H1 (cell line): Measurements from ENCODE around the gene TDRD1. TPM values are rescaled to one million over a fixed set of nuclear protein-coding genes. Genes with fewer than 3 reads are reported as not detected.

Source experiments
- CTCF ChIA-PET: fragments of 300-600 bp; sonication (Branson Sonifier 250); formaldehyde crosslinking; loops from one replicate; lab custom pipeline; 2021; ENCODE audit not compliant: partially characterized antibody; lab: Charles Lee
- POLR2A ChIA-PET: fragments of 300-600 bp; sonication (Branson Sonifier 250); formaldehyde crosslinking; loops from one replicate; lab custom pipeline; 2021; ENCODE audit warnings: inconsistent platforms; ENCODE audit not compliant: partially characterized antibody; lab: Charles Lee
- DNase-seq, 2 experiments: peaks; one replicate each; pipeline versions ENCODE4 v3.0.0 to v3.0.0-alpha.2; 2010 to 2022; ENCODE audit warnings: low spot score in 2 of 2, low read depth in 1 of 2, mixed read lengths in 1 of 2
- FAIRE-seq: peaks from 2 replicates; lab custom pipeline; 2011; peaks lifted over from hg19 to GRCh38; lab: Jason Lieb, UNC
- H2AFZ ChIP-seq: 2 replicates; pipeline ENCODE4 v1.8.1; 2012; ENCODE audit warnings: low read length, inconsistent platforms
- H2AK5ac ChIP-seq: 2 replicates; pipeline ENCODE4 v1.6.1; 2013; ENCODE audit warnings: low read depth, low read length
- H2BK120ac ChIP-seq: replicated peaks from 2 replicates; pipeline ENCODE3; 2013; ENCODE audit warnings: low read depth, low read length, inconsistent platforms
- H2BK12ac ChIP-seq: 2 replicates; pipeline ENCODE4 v1.6.1; 2013; ENCODE audit warnings: low read depth, low read length
- H2BK15ac ChIP-seq: 2 replicates; pipeline ENCODE4 v1.6.1; 2013; ENCODE audit warnings: low read length
- H2BK20ac ChIP-seq: 2 replicates; pipeline ENCODE4 v1.6.1; 2013; ENCODE audit warnings: low read length
- H2BK5ac ChIP-seq: 2 replicates; pipeline ENCODE4 v1.6.1; 2013; ENCODE audit warnings: low read depth, low read length
- H3K14ac ChIP-seq: 2 replicates; pipeline ENCODE4 v1.6.1; 2013; ENCODE audit warnings: inconsistent platforms; ENCODE audit not compliant: insufficient read length
- H3K18ac ChIP-seq: 2 replicates; pipeline ENCODE4 v1.6.1; 2013; ENCODE audit warnings: low read length; ENCODE audit errors: extremely low read depth
- H3K23ac ChIP-seq: 2 replicates; pipeline ENCODE4 v1.6.1; 2013; ENCODE audit warnings: inconsistent platforms; ENCODE audit not compliant: insufficient read length
- H3K23me2 ChIP-seq: 2 replicates; pipeline ENCODE4 v1.6.1; 2013; ENCODE audit warnings: low read depth, low read length
- H3K27ac ChIP-seq: 2 replicates; pipeline ENCODE4 v1.6.1; 2011; ENCODE audit warnings: low read depth, low read length, inconsistent platforms
- H3K27me3 ChIP-seq, 4 experiments: replicated peaks in 1 of 4; 1 replicate in 1 of 4; 2 replicates in 3 of 4; pipeline versions ENCODE4 v1.6.1 to v1.8.1; 2011 to 2013; ENCODE audit warnings: low read length in 3 of 4, mild to moderate bottlenecking in 3 of 4, inconsistent platforms in 2 of 4, mixed read lengths in 2 of 4, moderate library complexity in 1 of 4; ENCODE audit not compliant: control insufficient read depth in 3 of 4, insufficient read depth in 3 of 4; ENCODE audit errors: extremely low read depth in 1 of 4
- H3K36me3 ChIP-seq, 4 experiments: 2 replicates each; pipeline versions ENCODE4 v1.6.1 to v1.8.1; 2011 to 2013; ENCODE audit warnings: mild to moderate bottlenecking in 4 of 4, low read length in 3 of 4, moderate library complexity in 2 of 4, control low read depth in 1 of 4, inconsistent platforms in 1 of 4; ENCODE audit not compliant: insufficient read depth in 4 of 4, control insufficient read depth in 2 of 4
- H3K4ac ChIP-seq: replicated peaks from 2 replicates; pipeline ENCODE3; 2013; ENCODE audit warnings: low read length, low read depth, mixed read lengths, inconsistent platforms; ENCODE audit not compliant: insufficient read length
- H3K4me1 ChIP-seq, 4 experiments: replicated peaks in 1 of 4; 1 replicate in 1 of 4; 2 replicates in 3 of 4; pipeline versions ENCODE4 v1.6.1 to v1.8.1; 2011 to 2013; ENCODE audit warnings: low read length in 3 of 4, inconsistent platforms in 2 of 4, mixed read lengths in 1 of 4; ENCODE audit not compliant: insufficient read depth in 4 of 4, control insufficient read depth in 3 of 4
- H3K4me2 ChIP-seq, 2 experiments: 2 replicates each; pipeline versions ENCODE4 v1.6.1 to v1.8.1; 2011 to 2013; ENCODE audit warnings: low read depth in 2 of 2, low read length in 2 of 2, control low read depth in 1 of 2, inconsistent platforms in 1 of 2, mild to moderate bottlenecking in 1 of 2; ENCODE audit not compliant: insufficient read depth in 1 of 2
- H3K4me3 ChIP-seq, 4 experiments: fragments of 200-600, 300-600 bp in 1 of 4; sonication (generic), shearing (Covaris generic), sonication (Bioruptor Twin) in 1 of 4; 2 replicates each; pipeline versions ENCODE4 v1.5.1 to v1.8.1; 2011 to 2016; ENCODE audit warnings: low read length in 4 of 4, low read depth in 3 of 4, control low read depth in 2 of 4, inconsistent platforms in 2 of 4, mild to moderate bottlenecking in 2 of 4, mixed read lengths in 1 of 4, moderate library complexity in 1 of 4; ENCODE audit not compliant: insufficient read depth in 2 of 4; ENCODE audit errors: extremely low read depth in 1 of 4
- H3K56ac ChIP-seq: replicated peaks from 2 replicates; pipeline ENCODE3; 2013; ENCODE audit warnings: low read depth, mild to moderate bottlenecking, mixed read lengths, low read length, inconsistent platforms; ENCODE audit not compliant: insufficient read length
- H3K79me1 ChIP-seq: 2 replicates; pipeline ENCODE4 v1.6.1; 2013; ENCODE audit warnings: low read depth, low read length, control low read depth
- H3K79me2 ChIP-seq, 2 experiments: 2 replicates each; pipeline versions ENCODE4 v1.6.1 to v1.8.1; 2012 to 2013; ENCODE audit warnings: low read length in 2 of 2, mild to moderate bottlenecking in 2 of 2, inconsistent platforms in 1 of 2; ENCODE audit not compliant: insufficient read depth in 2 of 2, control insufficient read depth in 1 of 2
- H3K9ac ChIP-seq, 4 experiments: replicated peaks in 1 of 4; 1 replicate in 1 of 4; 2 replicates in 3 of 4; pipeline versions ENCODE4 v1.6.1 to v1.8.1; 2011 to 2013; ENCODE audit warnings: low read depth in 3 of 4, low read length in 3 of 4, control low read depth in 2 of 4, mild to moderate bottlenecking in 2 of 4, moderate library complexity in 2 of 4, inconsistent platforms in 1 of 4; ENCODE audit errors: extremely low read depth in 1 of 4
- H3K9me3 ChIP-seq, 2 experiments: 2 replicates each; pipeline versions ENCODE4 v1.6.1 to v1.8.1; 2012 to 2013; ENCODE audit warnings: mild to moderate bottlenecking in 2 of 2, moderate library complexity in 2 of 2, control low read depth in 1 of 2, inconsistent platforms in 1 of 2, low read depth in 1 of 2, low read length in 1 of 2, mixed read lengths in 1 of 2; ENCODE audit not compliant: insufficient read depth in 2 of 2
- H4K20me1 ChIP-seq, 2 experiments: replicated peaks in 1 of 2; 2 replicates each; pipeline versions ENCODE3 to v1.8.1; 2011 to 2013; ENCODE audit warnings: inconsistent platforms in 2 of 2, low read length in 2 of 2, mild to moderate bottlenecking in 1 of 2; ENCODE audit not compliant: insufficient read depth in 2 of 2, control insufficient read depth in 1 of 2
- H4K5ac ChIP-seq: 2 replicates; pipeline ENCODE4 v1.6.1; 2013; ENCODE audit warnings: low read length, low read depth, mixed read lengths, inconsistent platforms; ENCODE audit not compliant: insufficient read length
- H4K8ac ChIP-seq: 2 replicates; pipeline ENCODE4 v1.8.0; 2013; ENCODE audit warnings: mild to moderate bottlenecking, moderate library complexity, low read length, inconsistent platforms; ENCODE audit not compliant: insufficient read depth; ENCODE audit errors: extremely low read depth
- H4K91ac ChIP-seq: replicated peaks from 2 replicates; pipeline ENCODE3; 2013; ENCODE audit warnings: low read length, mixed read lengths, inconsistent platforms; ENCODE audit not compliant: insufficient read length
- BCL11A ChIP-seq, 2 experiments: IDR thresholded peaks; one replicate each; pipeline ENCODE4 v1.6.1; 2011; ENCODE audit warnings: low read depth in 2 of 2, low read length in 2 of 2, mild to moderate bottlenecking in 2 of 2
- CEBPB ChIP-seq: IDR thresholded peaks from 2 replicates; pipeline ENCODE4 v1.6.1; 2012; ENCODE audit warnings: low read depth, low read length
- EGR1 ChIP-seq: IDR thresholded peaks from 2 replicates; pipeline ENCODE4 v1.6.1; 2011; ENCODE audit warnings: low read depth, low read length, borderline replicate concordance
- FOSL1 ChIP-seq: IDR thresholded peaks from 2 replicates; pipeline ENCODE4 v1.6.1; 2011; ENCODE audit warnings: mild to moderate bottlenecking, low read depth, low read length, moderate library complexity; ENCODE audit not compliant: insufficient read depth
- GTF2F1 ChIP-seq: IDR thresholded peaks from 2 replicates; pipeline ENCODE4 v1.6.1; 2012; ENCODE audit warnings: low read depth, low read length, improper control_type of control experiment, borderline replicate concordance
- HDAC2 ChIP-seq, 2 experiments: fragments of 300-600 bp in 1 of 2; sonication (generic) in 1 of 2; IDR thresholded peaks; 2 replicates each; pipeline ENCODE4 v1.6.1; 2011 to 2012; ENCODE audit warnings: low read depth in 2 of 2, low read length in 2 of 2, mild to moderate bottlenecking in 2 of 2, moderate library complexity in 2 of 2, borderline replicate concordance in 1 of 2, inconsistent platforms in 1 of 2
- JUND ChIP-seq: IDR thresholded peaks from 2 replicates; pipeline ENCODE4 v1.6.1; 2011; ENCODE audit warnings: mild to moderate bottlenecking, improper control_type of control experiment, low read length
- KDM1A ChIP-seq: fragments of 200-600, 300-600 bp; sonication (generic); IDR thresholded peaks from 2 replicates; pipeline ENCODE4 v1.7.1; 2016; ENCODE audit warnings: mild to moderate bottlenecking, low read length, borderline replicate concordance
- MAFK ChIP-seq: IDR thresholded peaks from 2 replicates; pipeline ENCODE4 v1.6.1; 2012; ENCODE audit warnings: low read depth, mild to moderate bottlenecking, improper control_type of control experiment, low read length
- POLR2AphosphoS5 ChIP-seq: IDR thresholded peaks from 2 replicates; pipeline ENCODE4 v1.6.1; 2011; ENCODE audit warnings: low read depth, low read length
- POU5F1 ChIP-seq: IDR thresholded peaks from 2 replicates; pipeline ENCODE4 v1.6.1; 2011; ENCODE audit warnings: low read depth, mild to moderate bottlenecking, low read length, moderate library complexity
- RFX5 ChIP-seq: IDR thresholded peaks from 2 replicates; pipeline ENCODE4 v1.6.1; 2011; ENCODE audit warnings: low read depth, low read length, improper control_type of control experiment, borderline replicate concordance
- SIN3A ChIP-seq, 2 experiments: IDR thresholded peaks in 1 of 2; conservative IDR thresholded peaks in 1 of 2; 2 replicates each; pipeline ENCODE4 v1.6.1; 2011 to 2012; ENCODE audit warnings: low read length in 2 of 2, improper control_type of control experiment in 1 of 2, low read depth in 1 of 2, mild to moderate bottlenecking in 1 of 2
- SP1 ChIP-seq: IDR thresholded peaks from 2 replicates; pipeline ENCODE4 v1.6.1; 2011; ENCODE audit warnings: low read depth, low read length
- WGBS, 2 experiments: shearing (Covaris generic) in 1 of 2; methylation state at CpG; one replicate each; pipeline versions ENCODE4 v1.1.6 to v1.1.7; 2013 to 2015; ENCODE audit warnings: low lambda C conversion rate in 2 of 2, mixed read lengths in 2 of 2, inconsistent platforms in 1 of 2, low coverage in 1 of 2, missing lambda C conversion rate in 1 of 2; ENCODE audit not compliant: insufficient replicate concordance in 2 of 2, insufficient coverage in 1 of 2, insufficient read length in 1 of 2; ENCODE audit errors: extremely low coverage in 1 of 2, missing lambda C conversion rate in 1 of 2; 5-methylcytosine and 5-hydroxymethylcytosine counted together
- polyA plus RNA-seq, 7 experiments: library from polyadenylated mRNA; depleted of rRNA in 3 of 7; stranded (reverse) in 5 of 7; unstranded in 2 of 7; fragments of >200 nt in 5 of 7; fragments of 200-250 nt in 2 of 7; gene quantifications; 1 replicate in 5 of 7; 2 replicates in 1 of 7; 4 replicates in 1 of 7; pipeline versions ENCODE4 v1.2.1 to v1.2.3, GENCODE V29; 2011 to 2013; ENCODE audit warnings: missing spikeins in 2 of 7, mixed read lengths in 2 of 7
- total RNA-seq: library from RNA; stranded (reverse); fragmentation: NEBNext Ultra II Directional; extraction: Animal tissue kit (Norgen Biotek cat#: 25700); gene quantifications from 2 replicates; pipeline ENCODE4 v1.2.1, GENCODE V29; 2021

The TDRD1 gene
- total and polyA plus RNA-seq, 2 of the 8 experiments (the other 6 are each of a cell fraction or from before 2014, with no cell fraction given), result 0.02 to 0.71 TPM

GRCh38 chr10:114252883-114253282 lies 73.7 kb downstream of the TDRD1 start:
- Histone ChIP-seq H2AFZ (no peak overlapping the region), H3K4ac (no peak overlapping the region), H2BK15ac (peak overlapping the region; percentile 40; the same call in 1 of the 2 replicates), H2AK5ac (no peak overlapping the region), H3K27me3 (no peaks in the 10 kb centered on the region), H2BK120ac (no peak overlapping the region), H3K18ac (no peak overlapping the region), H3K27ac (no peak overlapping the region), H3K4me3 (no peak overlapping the region), H3K79me2 (no peaks in the 10 kb centered on the region), H3K14ac (no peak overlapping the region), H3K23me2 (no peaks in the 10 kb centered on the region), H3K79me1 (no peaks in the 10 kb centered on the region; the same call in 1 of the 2 replicates), H2BK12ac (no peak overlapping the region), H3K4me2 (no peak overlapping the region), H2BK20ac (no peak overlapping the region), H3K56ac (no peak overlapping the region), H3K23ac (no peak overlapping the region), H3K9me3 (0 out of 4 replicates have a peak, but pooled peaks cover 0 to 2% of the 10 kb centered on the region in 2 experiments), H3K36me3 (no peaks in the 10 kb centered on the region), H4K20me1 (no peaks in the 10 kb centered on the region), H3K4me1 (no peaks in the 10 kb centered on the region), H2BK5ac (no peak overlapping the region), H3K9ac (no peak overlapping the region), H4K8ac (no peak overlapping the region), H4K5ac (no peak overlapping the region), H4K91ac (no peak overlapping the region)
- DNase-seq (no peak), FAIRE-seq (no peak)
- ChIA-PET CTCF (interaction anchor here (0.6 to 1.0 kb wide), 2 partner anchors 69 to 135 kb away, joined by 3 read pairs; no protein-coding TSS in a partner anchor), POLR2A (no interaction called here)
- TF ChIP-seq FOSL1 (no peak), POU5F1 (no peak), CEBPB (no peak), KDM1A (no peak), BCL11A (IDR thresholded peaks at IDR 0.05; ENCODE audit: low read depth in 2 of 2, low read length in 2 of 2) (no peak), RFX5 (no peak), POLR2AphosphoS5 (no peak), EGR1 (no peak), MAFK (no peak), SP1 (no peak), GTF2F1 (no peak), HDAC2 (IDR thresholded peaks at IDR 0.05; ENCODE audit: borderline replicate concordance in 1 of 2, low read depth in 2 of 2, low read length in 2 of 2) (no peak), JUND (no peak), SIN3A (conservative IDR thresholded peaks at IDR 0.05 in 1 of 2, IDR thresholded peaks at IDR 0.05 in 1 of 2; ENCODE audit: low read depth in 1 of 2, low read length in 2 of 2) (no peak)
- WGBS, 2 experiments, result 88% methylated on average over 3 of the region's 7 CpGs; no CpG with 5 or more reads in 1 of the 2 experiments
